ENCODE data around the gene TPM1.
A peak's percentile ranks its signal among the peaks of the same experiment; 100 is the strongest.
"Not testable (repeated sequence)": the region's sequence is repeated elsewhere in the genome, so short reads cannot be mapped to it uniquely, and the experiment has no call there.

TPM1 gene

DNA sequence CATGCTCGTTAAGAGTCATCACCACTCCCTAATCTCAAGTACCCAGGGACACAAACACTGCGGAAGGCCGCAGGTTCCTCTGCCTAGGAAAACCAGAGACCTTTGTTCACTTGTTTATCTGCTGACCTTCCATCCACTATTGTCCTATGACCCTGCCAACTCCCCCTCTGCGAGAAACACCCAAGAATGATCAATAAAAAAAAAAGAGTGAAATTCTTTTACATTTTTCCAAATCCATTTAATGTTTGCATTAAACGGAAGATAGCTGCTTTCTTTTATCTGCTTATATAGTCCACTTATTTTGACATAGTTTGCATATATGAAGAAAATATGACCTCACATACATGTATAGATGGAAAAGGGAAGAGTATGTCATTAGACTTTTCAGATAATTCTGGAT lies 57.0 kb downstream of the TPM1 start:
- H3K4me1 ChIP-seq (ENCODE audit: control insufficient read depth, insufficient read depth, low read length, unreplicated experiment) = peaks cover 31% of the 10 kb centered on the region
- H3K36me3 ChIP-seq (ENCODE audit: insufficient read depth, low read length); H3K4me3 ChIP-seq (ENCODE audit: low read depth, low read length); H3K79me2 ChIP-seq (ENCODE audit: control insufficient read depth, insufficient read depth, low read length, unreplicated experiment); H3K27ac ChIP-seq (ENCODE audit: low read depth, low read length); H3K27me3 ChIP-seq (ENCODE audit: insufficient read depth, low read length); H2AFZ ChIP-seq (ENCODE audit: low read length, unreplicated experiment): not testable (repeated sequence)

DNA sequence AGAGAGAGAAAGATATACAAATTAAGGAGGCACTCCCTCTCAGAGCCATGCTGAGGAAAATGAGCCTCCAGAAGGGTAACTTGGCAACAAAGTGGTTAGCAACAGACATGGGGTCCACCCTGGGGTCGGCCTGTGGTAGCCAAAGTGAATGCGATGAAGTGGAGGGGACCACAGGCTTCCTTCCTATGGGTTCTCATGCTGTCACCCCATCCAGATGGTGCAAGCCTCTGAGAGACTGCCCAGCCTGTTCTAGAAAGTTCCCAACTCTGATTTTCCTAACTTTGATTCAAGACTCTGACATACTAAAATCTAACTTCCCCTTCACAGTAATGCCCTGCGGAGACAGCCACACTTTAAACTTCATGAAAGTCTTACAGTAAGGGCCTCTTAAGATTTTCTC lies 60.9 kb downstream of the TPM1 start:
- Histone ChIP-seq H3K79me2 (ENCODE audit: control insufficient read depth, insufficient read depth, low read length, unreplicated experiment) (no peaks in the 10 kb centered on the region), H3K27me3 (ENCODE audit: insufficient read depth, low read length) (no peaks in the 10 kb centered on the region), H3K36me3 (ENCODE audit: insufficient read depth, low read length) (no peaks in the 10 kb centered on the region), H3K27ac (ENCODE audit: low read depth, low read length) (no peak overlapping the region), H2AFZ (ENCODE audit: low read length, unreplicated experiment) (no peak overlapping the region), H3K4me3 (ENCODE audit: low read depth, low read length) (no peak overlapping the region), H3K4me1 (ENCODE audit: control insufficient read depth, insufficient read depth, low read length, unreplicated experiment) (peaks cover 11% of the 10 kb centered on the region)

DNA sequence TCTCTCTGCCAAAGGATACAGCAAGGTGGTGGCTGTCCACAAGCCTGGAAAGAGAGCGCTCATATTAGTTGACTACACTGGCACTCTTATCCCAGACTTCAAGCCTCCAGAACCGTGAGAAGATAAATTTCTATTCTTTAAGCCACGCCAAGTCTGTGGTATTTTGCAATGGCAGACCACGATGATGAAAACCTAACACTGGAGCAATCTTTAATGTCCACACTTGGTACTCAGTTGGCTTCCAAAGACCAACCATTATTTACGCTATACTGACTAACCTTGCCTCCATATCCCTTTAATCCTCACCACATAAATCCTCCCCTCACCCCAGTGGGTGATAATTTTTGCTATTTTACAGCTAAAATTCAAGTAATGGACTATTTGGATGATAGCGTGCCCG lies 62.2 kb downstream of the TPM1 start:
- Histone ChIP-seq H3K4me1 (ENCODE audit: control insufficient read depth, insufficient read depth, low read length, unreplicated experiment) (peaks cover 19% of the 10 kb centered on the region), H3K27me3 (ENCODE audit: insufficient read depth, low read length) (no peaks in the 10 kb centered on the region), H3K36me3 (ENCODE audit: insufficient read depth, low read length) (no peaks in the 10 kb centered on the region), H3K4me3 (ENCODE audit: low read depth, low read length) (no peak overlapping the region), H2AFZ (ENCODE audit: low read length, unreplicated experiment) (no peak overlapping the region), H3K79me2 (ENCODE audit: control insufficient read depth, insufficient read depth, low read length, unreplicated experiment) (no peaks in the 10 kb centered on the region), H3K27ac (ENCODE audit: low read depth, low read length) (no peak overlapping the region)

DNA sequence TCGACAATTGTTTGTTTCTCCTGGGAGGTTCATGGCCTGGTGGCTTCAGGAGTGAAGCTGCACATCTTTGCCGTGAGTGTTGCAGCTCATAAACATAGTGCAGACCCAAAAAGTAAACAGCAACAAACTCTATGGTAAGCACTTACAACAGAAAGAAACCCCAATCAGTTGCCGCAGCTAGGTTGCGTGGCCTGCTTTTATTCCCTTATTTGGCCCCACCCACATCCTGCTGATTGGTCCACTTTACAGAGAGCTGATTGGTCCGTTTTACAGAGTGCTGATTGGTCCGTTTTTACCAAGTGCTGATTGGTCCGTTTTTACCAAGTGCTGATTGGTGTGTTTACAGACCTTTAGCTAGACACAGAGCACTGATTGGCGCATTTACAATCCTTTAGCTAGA lies 62.8 kb downstream of the TPM1 start:
- H3K36me3 ChIP-seq (ENCODE audit: insufficient read depth, low read length); H2AFZ ChIP-seq (ENCODE audit: low read length, unreplicated experiment); H3K79me2 ChIP-seq (ENCODE audit: control insufficient read depth, insufficient read depth, low read length, unreplicated experiment); H3K27me3 ChIP-seq (ENCODE audit: insufficient read depth, low read length); H3K27ac ChIP-seq (ENCODE audit: low read depth, low read length); H3K4me3 ChIP-seq (ENCODE audit: low read depth, low read length): not testable (repeated sequence)
- peaks cover 19% of the 10 kb centered on the region for H3K4me1 ChIP-seq (ENCODE audit: control insufficient read depth, insufficient read depth, low read length, unreplicated experiment)

DNA sequence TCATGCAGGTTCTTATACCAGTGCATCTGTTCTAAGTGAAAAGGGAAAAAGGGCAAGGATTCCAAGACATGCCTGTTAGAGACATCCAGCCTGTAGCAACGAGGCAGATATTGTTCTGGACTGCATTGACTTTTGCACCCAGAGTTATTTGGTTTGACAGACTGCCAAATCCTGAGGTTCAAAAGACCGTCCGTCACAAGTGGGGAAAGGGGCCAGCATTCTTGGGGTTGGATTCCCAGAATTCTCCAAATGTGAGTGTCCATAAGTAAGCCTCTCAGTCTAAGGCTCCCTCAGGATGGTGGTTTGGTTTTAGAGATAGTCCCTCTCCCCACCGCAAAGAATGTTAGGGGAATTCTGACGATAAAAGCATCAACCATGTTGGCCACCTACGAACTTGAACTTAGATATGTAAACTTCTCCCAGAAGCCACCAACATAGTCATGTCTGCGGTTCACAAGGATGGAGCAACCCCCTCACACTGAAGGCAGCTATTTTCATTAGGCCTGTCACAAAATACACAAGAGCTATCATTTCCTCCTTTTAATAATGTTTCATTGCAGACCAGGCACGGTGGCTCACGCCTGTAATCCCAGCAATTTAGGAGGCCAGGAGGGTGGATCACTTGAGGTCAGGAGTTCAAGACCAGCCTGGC lies 65.5 kb downstream of the TPM1 start:
- Histone ChIP-seq H3K4me1 (ENCODE audit: control insufficient read depth, insufficient read depth, low read length, unreplicated experiment) (peaks cover 19% of the 10 kb centered on the region), H3K4me3 (ENCODE audit: low read depth, low read length) (no peak overlapping the region), H3K36me3 (ENCODE audit: insufficient read depth, low read length) (no peaks in the 10 kb centered on the region), H2AFZ (ENCODE audit: low read length, unreplicated experiment) (no peak overlapping the region), H3K27ac (ENCODE audit: low read depth, low read length) (peak overlapping the region; percentile 76), H3K27me3 (ENCODE audit: insufficient read depth, low read length) (no peaks in the 10 kb centered on the region), H3K79me2 (ENCODE audit: control insufficient read depth, insufficient read depth, low read length, unreplicated experiment) (no peaks in the 10 kb centered on the region)

DNA sequence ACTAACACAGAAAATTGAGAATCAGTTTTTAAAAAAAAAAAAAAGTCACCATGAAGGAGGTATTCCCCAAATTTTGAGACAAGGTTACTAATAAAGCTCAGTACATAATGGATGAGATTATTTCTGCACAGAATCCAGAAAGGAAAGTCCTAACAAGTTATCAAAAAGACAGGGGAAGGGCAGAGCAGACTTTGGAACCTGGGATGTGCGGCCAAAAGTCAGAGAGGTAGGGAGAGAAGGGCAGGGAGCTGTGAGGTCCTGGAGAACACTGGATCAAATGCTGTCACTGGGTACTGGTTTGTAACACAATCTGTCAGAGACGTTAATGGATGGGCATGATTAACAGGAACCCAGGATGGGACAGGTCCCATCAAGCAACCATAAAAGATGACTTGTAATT lies 67.0 kb downstream of the TPM1 start:
- no peak overlapping the region for H3K4me3 ChIP-seq (ENCODE audit: low read depth, low read length)
- H3K27ac ChIP-seq (ENCODE audit: low read depth, low read length) = no peak overlapping the region
- no peaks in the 10 kb centered on the region for H3K79me2 ChIP-seq (ENCODE audit: control insufficient read depth, insufficient read depth, low read length, unreplicated experiment)
- no peak overlapping the region for H2AFZ ChIP-seq (ENCODE audit: low read length, unreplicated experiment)
- H3K27me3 ChIP-seq (ENCODE audit: insufficient read depth, low read length) = no peaks in the 10 kb centered on the region
- peaks cover 27% of the 10 kb centered on the region for H3K4me1 ChIP-seq (ENCODE audit: control insufficient read depth, insufficient read depth, low read length, unreplicated experiment)
- H3K36me3 ChIP-seq (ENCODE audit: insufficient read depth, low read length) = no peaks in the 10 kb centered on the region

DNA sequence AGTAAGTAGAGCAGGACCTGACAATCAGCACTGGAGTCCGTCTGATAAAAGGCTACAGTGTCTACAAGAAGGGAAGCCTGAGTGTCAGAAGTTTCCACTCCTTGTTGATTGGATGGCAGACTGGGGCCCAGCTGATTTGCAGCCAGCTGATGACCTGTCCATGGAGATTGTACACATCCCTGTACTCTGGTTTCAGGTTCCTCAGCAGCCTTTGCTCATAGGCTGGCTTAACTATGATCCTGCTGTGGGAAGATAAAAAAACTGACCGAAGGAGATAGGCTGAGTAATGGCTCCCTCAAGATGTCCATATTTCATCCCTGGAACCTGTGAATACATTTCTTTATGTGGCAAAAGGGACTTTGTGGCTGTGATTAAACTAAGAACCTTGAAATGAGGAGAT lies 67.4 kb downstream of the TPM1 start:
- no peak overlapping the region for H3K27ac ChIP-seq (ENCODE audit: low read depth, low read length)
- H3K79me2 ChIP-seq (ENCODE audit: control insufficient read depth, insufficient read depth, low read length, unreplicated experiment) = no peaks in the 10 kb centered on the region
- H3K36me3 ChIP-seq (ENCODE audit: insufficient read depth, low read length) = no peaks in the 10 kb centered on the region
- H2AFZ ChIP-seq (ENCODE audit: low read length, unreplicated experiment) = no peak overlapping the region
- no peaks in the 10 kb centered on the region for H3K27me3 ChIP-seq (ENCODE audit: insufficient read depth, low read length)
- H3K4me3 ChIP-seq (ENCODE audit: low read depth, low read length) = no peak overlapping the region
- peaks cover 30% of the 10 kb centered on the region for H3K4me1 ChIP-seq (ENCODE audit: control insufficient read depth, insufficient read depth, low read length, unreplicated experiment)

DNA sequence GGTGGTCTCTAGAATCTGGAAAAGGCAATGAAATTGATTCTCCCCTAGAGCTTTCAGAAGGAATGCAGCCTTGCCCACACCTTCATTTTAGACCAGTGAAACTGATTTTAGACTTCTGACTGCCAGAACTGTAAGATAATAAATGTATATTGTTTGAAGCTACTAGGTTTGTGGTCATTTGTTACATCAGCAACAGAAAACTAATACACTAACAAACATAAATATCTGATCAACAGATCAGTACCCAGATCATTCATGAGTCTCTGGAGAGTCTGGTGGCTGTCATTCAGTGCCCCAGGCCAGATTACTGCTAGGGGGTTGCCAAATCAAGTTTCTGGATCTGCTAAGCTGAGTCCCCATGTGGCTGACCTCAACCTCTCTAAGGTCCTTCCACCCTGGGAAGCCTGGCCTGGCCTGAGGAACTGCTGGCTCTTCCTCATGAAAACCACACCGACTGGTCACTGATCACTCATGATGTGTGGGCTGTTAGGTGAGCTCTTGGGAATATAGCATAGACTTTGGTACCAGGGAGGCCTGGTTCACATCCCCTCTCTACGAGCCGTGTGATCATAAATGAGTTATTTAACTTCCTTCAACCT lies 68.0 kb downstream of the TPM1 start:
- no peaks in the 10 kb centered on the region for H3K79me2 ChIP-seq (ENCODE audit: control insufficient read depth, insufficient read depth, low read length, unreplicated experiment)
- H3K4me1 ChIP-seq (ENCODE audit: control insufficient read depth, insufficient read depth, low read length, unreplicated experiment) = peaks cover 30% of the 10 kb centered on the region
- H3K27me3 ChIP-seq (ENCODE audit: insufficient read depth, low read length) = no peaks in the 10 kb centered on the region
- no peak overlapping the region for H2AFZ ChIP-seq (ENCODE audit: low read length, unreplicated experiment)
- H3K4me3 ChIP-seq (ENCODE audit: low read depth, low read length) = no peak overlapping the region
- no peak overlapping the region for H3K27ac ChIP-seq (ENCODE audit: low read depth, low read length)
- no peaks in the 10 kb centered on the region for H3K36me3 ChIP-seq (ENCODE audit: insufficient read depth, low read length)

- Histone ChIP-seq H3K27me3 (ENCODE audit: insufficient read depth, low read length) (no peaks in the 10 kb centered on the region), H3K79me2 (ENCODE audit: control insufficient read depth, insufficient read depth, low read length, unreplicated experiment) (no peaks in the 10 kb centered on the region), H3K27ac (ENCODE audit: low read depth, low read length) (no peak overlapping the region), H3K4me3 (ENCODE audit: low read depth, low read length) (no peak overlapping the region), H3K36me3 (ENCODE audit: insufficient read depth, low read length) (no peaks in the 10 kb centered on the region), H3K4me1 (ENCODE audit: control insufficient read depth, insufficient read depth, low read length, unreplicated experiment) (peaks cover 30% of the 10 kb centered on the region), H2AFZ (ENCODE audit: low read length, unreplicated experiment) (no peak overlapping the region)
Measured at GRCh38 chr15:63111481-63111880, 68.9 kb downstream of the TPM1 start.

- Histone ChIP-seq H3K27me3 (ENCODE audit: insufficient read depth, low read length) (no peaks in the 10 kb centered on the region), H3K4me3 (ENCODE audit: low read depth, low read length) (no peak overlapping the region), H3K36me3 (ENCODE audit: insufficient read depth, low read length) (no peaks in the 10 kb centered on the region), H3K27ac (ENCODE audit: low read depth, low read length) (no peak overlapping the region), H3K4me1 (ENCODE audit: control insufficient read depth, insufficient read depth, low read length, unreplicated experiment) (peaks cover 22% of the 10 kb centered on the region), H2AFZ (ENCODE audit: low read length, unreplicated experiment) (no peak overlapping the region), H3K79me2 (ENCODE audit: control insufficient read depth, insufficient read depth, low read length, unreplicated experiment) (no peaks in the 10 kb centered on the region)
Measured at GRCh38 chr15:63112871-63113270, 70.3 kb downstream of the TPM1 start.

DNA sequence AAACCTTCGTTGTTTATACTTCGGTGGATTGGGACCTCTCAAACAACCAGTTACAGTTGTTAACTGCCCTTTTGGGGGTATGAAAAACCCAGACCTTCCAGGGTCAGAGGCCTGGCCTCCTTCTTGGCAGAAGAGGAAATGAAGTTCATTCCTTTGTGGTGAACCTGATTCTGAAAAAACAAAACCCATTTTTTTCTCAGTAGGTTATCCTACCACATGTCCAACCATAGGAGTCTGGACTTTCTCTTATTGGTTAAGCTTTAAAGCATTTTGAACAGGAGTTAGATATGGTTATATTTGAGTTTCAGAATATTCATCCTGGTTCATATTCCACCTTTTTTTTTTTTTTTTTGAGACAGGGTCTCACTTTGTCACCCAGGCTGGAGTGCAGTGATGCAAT lies 71.9 kb downstream of the TPM1 start:
- Histone ChIP-seq H3K79me2 (ENCODE audit: control insufficient read depth, insufficient read depth, low read length, unreplicated experiment) (no peaks in the 10 kb centered on the region), H3K4me3 (ENCODE audit: low read depth, low read length) (no peak overlapping the region), H3K27me3 (ENCODE audit: insufficient read depth, low read length) (no peaks in the 10 kb centered on the region), H3K4me1 (ENCODE audit: control insufficient read depth, insufficient read depth, low read length, unreplicated experiment) (peaks cover 11% of the 10 kb centered on the region), H3K36me3 (ENCODE audit: insufficient read depth, low read length) (0 out of 2 replicates have a peak, but pooled peaks cover 4% of the 10 kb centered on the region), H3K27ac (ENCODE audit: low read depth, low read length) (no peak overlapping the region), H2AFZ (ENCODE audit: low read length, unreplicated experiment) (no peak overlapping the region)
